PFSK-1 (cell line): Measurements from ENCODE around the gene BICDL1.

Experiments used
- FOXP2 ChIP-seq: optimal IDR thresholded peaks from 2 replicates; pipeline ENCODE3; 2011; ENCODE audit warnings: borderline replicate concordance, control low read depth, inconsistent platforms; ENCODE audit not compliant: insufficient read depth; ENCODE audit errors: extremely low read length, extremely low read depth
- POLR2AphosphoS5 ChIP-seq: IDR thresholded peaks from 2 replicates; pipeline ENCODE4 v1.6.1; 2012; ENCODE audit warnings: low read depth, mild to moderate bottlenecking, control low read depth, low read length, moderate library complexity
- SIN3A ChIP-seq: IDR thresholded peaks from 2 replicates; pipeline ENCODE4 v1.6.1; 2012; ENCODE audit warnings: mild to moderate bottlenecking, low read length, moderate library complexity, borderline replicate concordance; ENCODE audit not compliant: insufficient read depth
- TAF1 ChIP-seq: IDR thresholded peaks from 2 replicates; pipeline ENCODE4 v1.6.1; 2012; ENCODE audit warnings: low read length, control low read depth, borderline replicate concordance; ENCODE audit not compliant: insufficient read depth
- TF ChIP-seq, protein P1 (sequence below), 2 experiments: IDR thresholded peaks; 2 replicates each; pipeline versions ENCODE4 v1.6.1 to v1.8.0; 2011 to 2012; ENCODE audit warnings: low read depth in 2 of 2, low read length in 2 of 2, control low read depth in 1 of 2, inconsistent platforms in 1 of 2, mild to moderate bottlenecking in 1 of 2, moderate library complexity in 1 of 2; ENCODE audit not compliant: insufficient read depth in 1 of 2

The BICDL1 gene

DNA sequence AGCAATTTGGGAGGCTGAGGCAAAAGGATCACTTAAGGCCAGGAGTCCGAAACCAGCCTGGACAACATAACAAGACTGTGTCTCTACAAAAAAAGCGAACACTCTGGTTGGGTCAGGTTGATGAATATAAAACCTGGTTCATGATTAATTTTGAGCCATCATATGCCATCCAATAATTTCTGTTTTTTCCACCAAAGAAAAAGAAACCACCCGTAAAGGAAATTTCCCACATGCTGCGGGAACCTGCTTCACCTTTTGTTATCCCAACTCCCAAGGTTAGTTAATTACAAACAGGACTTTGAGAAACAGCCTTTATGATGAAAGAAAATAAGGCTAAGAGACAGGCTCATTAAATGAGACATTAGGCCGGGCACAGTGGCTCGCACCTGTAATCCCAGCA lies 24.1 kb upstream of the BICDL1 start:
- no peak for TF ChIP-seq SIN3A
- no peak for TF ChIP-seq TAF1
- no peak for TF ChIP-seq POLR2AphosphoS5
- TF ChIP-seq FOXP2, result no peak
- TF ChIP-seq, protein P1, sequence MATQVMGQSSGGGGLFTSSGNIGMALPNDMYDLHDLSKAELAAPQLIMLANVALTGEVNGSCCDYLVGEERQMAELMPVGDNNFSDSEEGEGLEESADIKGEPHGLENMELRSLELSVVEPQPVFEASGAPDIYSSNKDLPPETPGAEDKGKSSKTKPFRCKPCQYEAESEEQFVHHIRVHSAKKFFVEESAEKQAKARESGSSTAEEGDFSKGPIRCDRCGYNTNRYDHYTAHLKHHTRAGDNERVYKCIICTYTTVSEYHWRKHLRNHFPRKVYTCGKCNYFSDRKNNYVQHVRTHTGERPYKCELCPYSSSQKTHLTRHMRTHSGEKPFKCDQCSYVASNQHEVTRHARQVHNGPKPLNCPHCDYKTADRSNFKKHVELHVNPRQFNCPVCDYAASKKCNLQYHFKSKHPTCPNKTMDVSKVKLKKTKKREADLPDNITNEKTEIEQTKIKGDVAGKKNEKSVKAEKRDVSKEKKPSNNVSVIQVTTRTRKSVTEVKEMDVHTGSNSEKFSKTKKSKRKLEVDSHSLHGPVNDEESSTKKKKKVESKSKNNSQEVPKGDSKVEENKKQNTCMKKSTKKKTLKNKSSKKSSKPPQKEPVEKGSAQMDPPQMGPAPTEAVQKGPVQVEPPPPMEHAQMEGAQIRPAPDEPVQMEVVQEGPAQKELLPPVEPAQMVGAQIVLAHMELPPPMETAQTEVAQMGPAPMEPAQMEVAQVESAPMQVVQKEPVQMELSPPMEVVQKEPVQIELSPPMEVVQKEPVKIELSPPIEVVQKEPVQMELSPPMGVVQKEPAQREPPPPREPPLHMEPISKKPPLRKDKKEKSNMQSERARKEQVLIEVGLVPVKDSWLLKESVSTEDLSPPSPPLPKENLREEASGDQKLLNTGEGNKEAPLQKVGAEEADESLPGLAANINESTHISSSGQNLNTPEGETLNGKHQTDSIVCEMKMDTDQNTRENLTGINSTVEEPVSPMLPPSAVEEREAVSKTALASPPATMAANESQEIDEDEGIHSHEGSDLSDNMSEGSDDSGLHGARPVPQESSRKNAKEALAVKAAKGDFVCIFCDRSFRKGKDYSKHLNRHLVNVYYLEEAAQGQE (IDR thresholded peaks at IDR 0.05; ENCODE audit: insufficient read depth in 1 of 2, low read depth in 2 of 2, low read length in 2 of 2), result no peak

DNA sequence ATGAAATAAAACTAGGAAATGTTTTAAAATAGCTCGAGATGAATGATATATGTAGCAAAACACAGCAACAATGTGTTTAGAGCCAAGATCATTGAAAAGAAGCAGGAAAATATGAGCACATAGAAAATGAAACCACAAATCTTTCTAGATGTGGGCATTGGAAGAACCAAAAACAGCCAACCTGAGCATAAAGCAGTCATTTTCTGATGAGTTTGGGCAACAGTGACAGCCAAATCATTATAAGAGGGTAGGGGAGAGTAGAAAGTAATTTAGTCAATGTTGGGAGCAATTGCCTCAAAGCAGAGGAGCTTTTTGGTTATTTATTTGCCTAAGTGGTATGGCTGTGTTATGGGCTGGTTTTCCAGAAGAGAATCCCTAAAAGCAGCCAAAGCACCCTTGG lies 8.8 kb upstream of the BICDL1 start:
- TF ChIP-seq TAF1 (no peak), FOXP2 (no peak), POLR2AphosphoS5 (no peak), SIN3A (no peak)
- TF ChIP-seq, protein P1 (IDR thresholded peaks at IDR 0.05; ENCODE audit: insufficient read depth in 1 of 2, low read depth in 2 of 2, low read length in 2 of 2), result no peak

DNA sequence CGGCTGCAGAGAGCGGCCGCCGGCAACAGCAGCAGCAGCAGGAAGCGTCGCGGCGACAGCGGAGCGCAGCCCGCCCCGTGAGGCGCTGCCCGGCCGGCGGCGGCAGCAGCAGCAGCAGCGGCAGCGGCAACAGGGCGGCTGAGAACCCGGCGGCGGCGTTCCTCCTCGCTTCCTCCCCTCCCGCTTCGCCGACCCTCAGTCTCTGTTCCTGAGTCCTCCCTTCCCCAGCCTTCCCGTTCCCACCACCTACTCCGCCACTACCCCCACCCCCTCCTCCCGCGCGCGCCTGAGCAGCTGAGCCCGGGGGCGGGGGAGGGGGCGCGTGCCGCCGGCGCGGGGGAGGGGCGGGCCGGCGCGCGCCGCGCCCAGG lies 310 bp downstream of the BICDL1 start:
- TF ChIP-seq, protein P1 (IDR thresholded peaks at IDR 0.05; ENCODE audit: insufficient read depth in 1 of 2, low read depth in 2 of 2, low read length in 2 of 2), result peak; percentile 59 to 66; a peak in 2 of 4 replicates
- no peak for TF ChIP-seq SIN3A

DNA sequence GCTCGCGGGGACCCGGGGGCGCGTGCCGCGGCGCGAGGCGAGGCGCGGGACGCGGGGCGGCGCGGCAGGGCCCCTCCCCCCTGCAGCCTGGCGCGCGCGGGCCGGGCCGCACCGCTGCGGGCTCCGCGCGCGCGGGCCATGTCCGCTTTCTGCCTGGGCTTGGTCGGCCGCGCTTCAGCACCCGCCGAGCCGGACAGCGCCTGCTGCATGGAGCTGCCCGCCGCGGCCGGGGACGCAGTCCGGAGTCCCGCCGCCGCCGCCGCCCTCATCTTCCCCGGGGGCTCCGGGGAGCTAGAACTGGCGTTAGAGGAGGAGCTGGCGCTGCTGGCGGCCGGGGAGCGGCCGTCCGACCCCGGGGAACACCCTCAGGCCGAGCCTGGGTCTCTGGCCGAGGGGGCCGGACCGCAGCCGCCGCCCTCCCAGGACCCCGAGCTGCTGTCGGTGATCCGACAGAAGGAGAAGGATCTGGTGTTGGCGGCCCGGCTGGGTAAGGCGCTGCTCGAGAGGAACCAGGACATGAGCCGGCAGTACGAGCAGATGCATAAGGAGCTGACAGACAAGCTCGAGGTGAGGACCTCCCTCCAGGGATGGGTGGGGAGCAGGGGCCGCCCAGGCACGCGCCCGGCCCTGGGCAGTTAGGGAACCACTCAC lies 820 bp downstream of the BICDL1 start:
- TF ChIP-seq, protein P1 (IDR thresholded peaks at IDR 0.05; ENCODE audit: insufficient read depth in 1 of 2, low read depth in 2 of 2, low read length in 2 of 2), result peak; percentile 91 to 95
- TF ChIP-seq SIN3A (peak; percentile 95; the same call in 1 of the 2 replicates), POLR2AphosphoS5 (no peak), TAF1 (no peak), FOXP2 (peak; percentile 15)

DNA sequence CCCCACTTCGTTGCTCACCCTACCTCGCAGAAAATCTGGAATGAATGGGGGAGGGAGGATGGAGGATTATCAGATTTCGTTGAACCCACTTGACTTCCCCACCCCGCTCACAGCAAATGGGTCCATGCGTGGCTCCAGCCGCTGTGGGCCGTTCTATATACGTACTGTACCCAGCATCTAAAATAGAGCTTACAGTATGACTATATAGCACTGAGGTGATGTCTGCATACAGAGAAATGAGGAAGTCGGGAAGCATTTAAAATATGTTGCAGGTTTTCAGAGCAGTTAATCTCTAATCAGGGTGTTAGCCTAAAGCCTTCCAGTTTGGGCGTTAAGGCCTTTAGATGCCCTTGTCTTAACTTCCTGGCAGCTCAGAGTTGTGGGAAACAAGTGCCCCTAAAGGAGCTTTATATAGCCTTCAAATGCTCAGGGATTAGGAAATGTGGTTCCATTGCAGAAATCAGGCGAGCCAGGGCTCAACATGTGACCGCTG lies 1.4 kb downstream of the BICDL1 start:
- TF ChIP-seq FOXP2 (no peak), POLR2AphosphoS5 (no peak), SIN3A (no peak)
